Spleen (tissue), 11 donors: ENCODE results near the gene ATG4A. TPM values are rescaled to one million over a fixed set of nuclear protein-coding genes. Genes with fewer than 3 reads are reported as not detected.

Source experiments
- DNase-seq: peaks from one replicate; pipeline ENCODE4 v3.0.0-alpha.2; 2020
- H3K27ac ChIP-seq, 8 donors: fragments of 200-600 bp; sonication (generic) in 7 of 8; 1 replicate in 4 of 8; 2 replicates in 4 of 8; pipeline versions ENCODE4 v1.5.0 to v1.8.0; 2016 to 2021; ENCODE audit warnings: inconsistent platforms in 4 of 8, mild to moderate bottlenecking in 4 of 8, moderate library complexity in 1 of 8
- H3K27me3 ChIP-seq, 7 donors: fragments of 200-600 bp; sonication (generic) in 6 of 7; replicated peaks in 1 of 7; 1 replicate in 4 of 7; 2 replicates in 3 of 7; pipeline versions ENCODE4 v1.5.0 to v1.8.0; 2016 to 2021; ENCODE audit warnings: inconsistent platforms in 3 of 7, mild to moderate bottlenecking in 1 of 7
- H3K36me3 ChIP-seq, 6 donors: fragments of 200-600 bp; sonication (generic) in 5 of 6; 1 replicate in 4 of 6; 2 replicates in 2 of 6; pipeline versions ENCODE4 v1.5.0 to v1.8.0; 2016 to 2021; ENCODE audit warnings: inconsistent platforms in 2 of 6
- H3K4me1 ChIP-seq, 6 donors: fragments of 200-600 bp; sonication (generic) in 5 of 6; 1 replicate in 3 of 6; 2 replicates in 3 of 6; pipeline versions ENCODE4 v1.5.0 to v1.8.0; 2016 to 2021; ENCODE audit warnings: inconsistent platforms in 3 of 6
- H3K4me3 ChIP-seq, 8 donors: fragments of 200-600 bp; sonication (generic) in 7 of 8; 1 replicate in 4 of 8; 2 replicates in 4 of 8; pipeline versions ENCODE4 v1.5.0 to v1.8.0; 2016 to 2021; ENCODE audit warnings: inconsistent platforms in 4 of 8, mild to moderate bottlenecking in 4 of 8, moderate library complexity in 2 of 8
- H3K9me3 ChIP-seq, 8 donors: fragments of 200-600 bp; sonication (generic) in 7 of 8; 1 replicate in 4 of 8; 2 replicates in 4 of 8; pipeline versions ENCODE4 v1.5.0 to v1.8.0; 2016 to 2021; ENCODE audit warnings: inconsistent platforms in 4 of 8
- POLR2A ChIP-seq, 3 donors: fragments of 450-650 bp; IDR thresholded peaks; one replicate each; pipeline ENCODE4 v1.5.1; 2017; ENCODE audit warnings: antibody characterized with exemption in 3 of 3, mild to moderate bottlenecking in 1 of 3
- POLR2AphosphoS5 ChIP-seq, 3 donors: sonication (generic); formaldehyde crosslinking; IDR thresholded peaks; one replicate each; pipeline ENCODE4 v1.5.1; 2017; ENCODE audit warnings: antibody characterized with exemption in 3 of 3
- WGBS, 5 donors: extraction: QIAGEN DNeasy Blood & Tissue Kit in 3 of 5; methylation state at CpG; one replicate each; pipeline versions ENCODE4 v1.1.5 to v1.1.7; 2013 to 2018; 5-methylcytosine and 5-hydroxymethylcytosine counted together
- intact Hi-C: fragments of 100-400 bp; cut with DNase I; formaldehyde crosslinking; loops from one replicate; pipeline ENCODE4 v1.15.0; 2023; ENCODE audit warnings: low total_unique reads
- polyA plus RNA-seq, 3 donors: library from polyadenylated mRNA; stranded (reverse); fragments of 200-250 nt; gene quantifications; one replicate each; pipeline ENCODE4 v1.2.1, GENCODE V29; 2013
- total RNA-seq, 7 donors: library from RNA; depleted of rRNA in 3 of 7; stranded (reverse); fragments of >200 nt in 3 of 7; fragmentation: NEBNext Ultra II Directional in 4 of 7; extraction: Animal tissue kit (Norgen Biotek cat#: 25700) in 4 of 7; gene quantifications; one replicate each; pipeline versions ENCODE4 v1.1.0 to v1.2.1, GENCODE V29; 2016 to 2021
- TF ChIP-seq, protein P1 (sequence below), 11 experiments: fragments of 200-600 bp in 7 of 11; fragments of 450-650 bp in 4 of 11; sonication (generic) in 4 of 11; IDR thresholded peaks in 8 of 11; conservative IDR thresholded peaks in 3 of 11; 1 replicate in 7 of 11; 2 replicates in 4 of 11; pipeline versions ENCODE4 v1.4.0 to v1.8.0; 2016 to 2021; ENCODE audit warnings: antibody characterized with exemption in 11 of 11, inconsistent platforms in 4 of 11, mild to moderate bottlenecking in 1 of 11
- donor health status: healthy with polysubstance abuse.
- donor health status: DM: no; HTN: no; CAD: no; lungs with moderate emphysema.
- donor health status: DM: no; HTN: no; CAD: no.
- donor health status: Bipolar disorder and iron deficiency.
- donor health status: healthy.
- donor health status: DM: no; HTN: no; CAD: no.
- donor health status: DM: yes; HTN: yes; CAD: no.

The ATG4A gene
- total and polyA plus RNA-seq, 10 donors = 6.9 to 16.7 (median 11.1) TPM

DNA sequence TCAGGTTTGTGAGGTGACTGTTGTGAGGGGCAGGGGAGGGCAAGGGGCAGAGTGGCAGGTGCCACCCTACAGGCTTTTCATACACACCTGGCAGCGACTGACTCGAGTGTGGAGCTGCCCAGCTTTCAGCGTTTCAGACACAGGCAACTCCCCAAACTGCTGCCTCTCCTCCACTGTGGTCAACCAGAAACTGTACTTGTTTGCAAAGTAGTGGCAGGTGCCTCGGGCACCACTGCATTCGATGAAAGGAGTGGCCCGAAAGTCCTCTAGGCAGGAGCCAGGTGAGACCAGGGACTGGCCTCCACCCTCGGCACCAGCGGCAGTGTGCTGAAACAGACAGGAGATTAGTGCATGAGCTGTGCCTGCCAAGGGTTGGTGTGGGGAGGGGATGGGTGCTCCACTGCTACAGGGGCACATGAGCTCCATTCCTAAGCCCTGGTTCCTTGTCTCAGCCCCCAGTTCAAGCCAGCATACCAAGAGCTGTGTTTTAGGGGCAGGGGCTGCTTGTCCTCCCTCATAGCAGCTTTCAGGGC, 65.4 kb downstream of the ATG4A start:
- Histone ChIP-seq H3K4me3 (no peak overlapping the region), H3K36me3 (peaks cover 0 to 45% (median 0%) of the 10 kb centered on the region in 6 donors), H3K27ac (no peak overlapping the region), H3K9me3 (no peaks in the 10 kb centered on the region), H3K27me3 (no peaks in the 10 kb centered on the region), H3K4me1 (no peaks in the 10 kb centered on the region)
- no peak for DNase-seq
- TF ChIP-seq POLR2A (IDR thresholded peaks at IDR 0.05) (no peak), POLR2AphosphoS5 (IDR thresholded peaks at IDR 0.05) (no peak)
- TF ChIP-seq, protein P1, sequence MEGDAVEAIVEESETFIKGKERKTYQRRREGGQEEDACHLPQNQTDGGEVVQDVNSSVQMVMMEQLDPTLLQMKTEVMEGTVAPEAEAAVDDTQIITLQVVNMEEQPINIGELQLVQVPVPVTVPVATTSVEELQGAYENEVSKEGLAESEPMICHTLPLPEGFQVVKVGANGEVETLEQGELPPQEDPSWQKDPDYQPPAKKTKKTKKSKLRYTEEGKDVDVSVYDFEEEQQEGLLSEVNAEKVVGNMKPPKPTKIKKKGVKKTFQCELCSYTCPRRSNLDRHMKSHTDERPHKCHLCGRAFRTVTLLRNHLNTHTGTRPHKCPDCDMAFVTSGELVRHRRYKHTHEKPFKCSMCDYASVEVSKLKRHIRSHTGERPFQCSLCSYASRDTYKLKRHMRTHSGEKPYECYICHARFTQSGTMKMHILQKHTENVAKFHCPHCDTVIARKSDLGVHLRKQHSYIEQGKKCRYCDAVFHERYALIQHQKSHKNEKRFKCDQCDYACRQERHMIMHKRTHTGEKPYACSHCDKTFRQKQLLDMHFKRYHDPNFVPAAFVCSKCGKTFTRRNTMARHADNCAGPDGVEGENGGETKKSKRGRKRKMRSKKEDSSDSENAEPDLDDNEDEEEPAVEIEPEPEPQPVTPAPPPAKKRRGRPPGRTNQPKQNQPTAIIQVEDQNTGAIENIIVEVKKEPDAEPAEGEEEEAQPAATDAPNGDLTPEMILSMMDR (IDR thresholded peaks at IDR 0.05 in 8 of 11, conservative IDR thresholded peaks at IDR 0.05 in 3 of 11) = no peak
- intact Hi-C loops = no loop called here
- WGBS, 5 donors = 87 to 96% (median 94%) methylated on average over 8 of the region's 8 CpGs; no CpG with 5 or more reads in 1 of the 5 donors

DNA sequence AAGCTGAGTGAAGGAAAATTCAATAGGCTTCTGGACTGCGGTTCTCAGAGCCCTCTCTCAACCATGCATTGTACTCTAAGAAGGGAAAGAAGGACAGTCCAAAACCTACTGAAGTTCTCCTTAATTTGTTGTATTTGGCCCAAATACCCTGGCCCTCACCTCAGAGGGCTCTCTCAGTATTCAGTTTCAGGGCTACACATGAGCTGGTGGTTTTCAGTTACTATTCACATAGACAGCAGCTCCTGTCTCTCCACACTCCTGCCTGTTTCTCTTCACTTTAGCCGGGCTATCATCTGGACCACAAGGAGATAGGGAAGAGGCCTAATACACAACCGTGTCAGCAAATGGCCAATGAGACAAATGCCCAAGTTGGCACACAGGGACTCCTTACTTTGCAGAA, 66.0 kb downstream of the ATG4A start:
- no peaks in the 10 kb centered on the region for H3K27me3 ChIP-seq
- no peak overlapping the region for H3K4me3 ChIP-seq
- no peaks in the 10 kb centered on the region for H3K9me3 ChIP-seq
- TF ChIP-seq, protein P1 (IDR thresholded peaks at IDR 0.05 in 8 of 11, conservative IDR thresholded peaks at IDR 0.05 in 3 of 11) = no peak
- TF ChIP-seq POLR2AphosphoS5 (IDR thresholded peaks at IDR 0.05) (no peak), POLR2A (IDR thresholded peaks at IDR 0.05) (no peak)
- intact Hi-C loops = no loop called here
- no peak overlapping the region for H3K27ac ChIP-seq
- peaks cover 0 to 39% (median 0%) of the 10 kb centered on the region in 6 donors for H3K36me3 ChIP-seq
- no peaks in the 10 kb centered on the region for H3K4me1 ChIP-seq
- no peak for DNase-seq
- WGBS, 5 donors = 76 to 96% (median 82%) methylated on average over 3 of the region's 3 CpGs

DNA sequence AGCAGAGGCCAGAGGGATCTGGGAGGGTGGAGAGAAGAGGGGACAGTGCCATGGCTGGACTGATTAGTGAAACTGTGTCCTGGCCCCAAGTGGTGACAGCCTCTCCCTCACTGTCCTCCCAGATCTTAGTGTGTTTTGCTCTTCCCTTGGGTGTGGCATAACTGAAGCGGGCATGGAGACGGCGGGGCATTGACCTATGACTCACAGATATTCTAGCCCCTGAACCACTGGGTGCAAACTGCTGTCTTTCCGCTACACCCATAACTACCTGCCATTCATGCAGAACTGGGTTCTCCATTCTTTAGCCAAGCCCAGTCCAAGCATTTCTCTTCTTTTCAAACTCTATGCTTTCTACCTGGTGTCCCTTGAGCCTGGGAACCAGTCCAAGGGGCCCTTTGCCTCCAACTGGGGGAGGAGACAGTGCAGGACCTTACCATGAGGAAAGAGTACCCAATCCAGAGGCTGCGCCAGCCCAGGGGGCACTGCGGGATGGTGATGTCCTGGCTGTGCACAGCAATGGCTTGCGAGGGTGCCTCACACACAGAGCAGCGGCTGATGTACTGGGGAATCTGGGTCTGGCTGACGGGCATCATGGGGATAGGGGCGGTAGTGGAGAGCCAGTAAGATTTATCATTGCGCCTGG, 67.6 kb downstream of the ATG4A start:
- DNase-seq = no peak
- Histone ChIP-seq H3K4me1 (no peaks in the 10 kb centered on the region), H3K9me3 (no peaks in the 10 kb centered on the region), H3K27ac (no peak overlapping the region), H3K36me3 (peaks cover 0 to 23% (median 0%) of the 10 kb centered on the region in 6 donors), H3K27me3 (no peaks in the 10 kb centered on the region), H3K4me3 (no peak overlapping the region)
- TF ChIP-seq, protein P1 (IDR thresholded peaks at IDR 0.05 in 8 of 11, conservative IDR thresholded peaks at IDR 0.05 in 3 of 11) = no peak
- no peak for TF ChIP-seq POLR2AphosphoS5 (IDR thresholded peaks at IDR 0.05)
- intact Hi-C loops = no loop called here
- 83 to 97% (median 93%) methylated on average over 6 to 11 of the region's 11 CpGs for WGBS, 5 donors

DNA sequence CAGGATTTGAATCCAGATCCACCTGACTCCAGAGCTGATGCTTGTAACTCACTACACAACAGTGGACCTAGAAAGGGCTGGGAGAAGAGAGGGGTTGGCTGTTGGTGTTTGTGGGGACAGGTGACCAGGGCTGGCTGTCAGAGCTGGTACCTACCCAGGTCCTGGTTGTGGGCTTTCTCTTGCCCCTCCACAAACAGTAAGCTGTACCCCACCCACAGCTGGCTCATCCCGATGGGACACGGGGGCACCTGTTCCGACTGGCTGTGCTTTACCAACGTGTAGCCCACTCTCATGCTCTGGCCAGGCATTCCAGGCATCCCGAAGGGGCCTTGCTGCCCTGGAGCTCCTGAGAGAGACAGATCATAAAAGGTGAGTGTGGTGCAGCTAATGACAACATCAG, 68.7 kb downstream of the ATG4A start:
- DNase-seq = no peak
- no peak overlapping the region for H3K4me3 ChIP-seq
- no peak for TF ChIP-seq POLR2AphosphoS5 (IDR thresholded peaks at IDR 0.05)
- no peaks in the 10 kb centered on the region for H3K4me1 ChIP-seq
- no peaks in the 10 kb centered on the region for H3K9me3 ChIP-seq
- H3K27ac ChIP-seq = no peak overlapping the region
- H3K36me3 ChIP-seq = peaks cover 0 to 13% (median 0%) of the 10 kb centered on the region in 6 donors
- intact Hi-C loops = no loop called here
- 62 to 89% (median 83%) methylated on average over 1 to 5 of the region's 5 CpGs for WGBS, 5 donors
- H3K27me3 ChIP-seq = no peaks in the 10 kb centered on the region
